ENCODE results near the gene FBXO46.
"Not testable (repeated sequence)": the region's sequence is repeated elsewhere in the genome, so short reads cannot be mapped to it uniquely, and the experiment has no call there.

The FBXO46 gene

DNA sequence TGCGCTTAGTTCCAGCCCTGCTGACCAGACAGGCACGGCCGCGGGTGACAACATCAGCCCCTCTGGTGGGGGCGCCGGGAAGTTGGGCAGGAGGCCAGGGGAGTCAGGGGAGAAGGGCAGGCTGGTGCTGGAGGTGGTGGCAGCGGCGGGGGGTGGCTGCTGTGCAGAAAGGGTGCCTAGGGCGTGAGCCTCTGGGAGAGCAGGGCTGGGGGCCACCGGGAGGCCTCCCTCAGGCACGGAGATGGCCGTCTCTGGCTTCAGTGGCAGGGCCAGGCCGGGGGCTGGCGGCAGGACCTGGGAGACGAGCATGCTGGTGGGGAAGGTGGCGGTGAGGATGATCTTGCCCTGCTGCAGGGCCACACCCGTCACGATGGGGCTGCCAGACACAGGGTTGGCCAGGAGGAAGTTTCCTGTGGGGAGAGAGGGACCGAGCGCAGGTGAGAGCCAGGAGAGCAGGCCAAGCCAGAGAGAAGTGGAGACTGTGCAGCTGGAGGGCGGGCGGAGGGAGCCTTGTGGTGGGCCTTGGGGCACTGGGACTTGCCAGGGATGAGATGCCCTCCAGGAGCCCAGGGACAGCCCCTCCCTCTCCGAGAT, 35.1 kb upstream of the FBXO46 start:
- no peak for DNase-seq (ENCODE audit: low read depth)

DNA sequence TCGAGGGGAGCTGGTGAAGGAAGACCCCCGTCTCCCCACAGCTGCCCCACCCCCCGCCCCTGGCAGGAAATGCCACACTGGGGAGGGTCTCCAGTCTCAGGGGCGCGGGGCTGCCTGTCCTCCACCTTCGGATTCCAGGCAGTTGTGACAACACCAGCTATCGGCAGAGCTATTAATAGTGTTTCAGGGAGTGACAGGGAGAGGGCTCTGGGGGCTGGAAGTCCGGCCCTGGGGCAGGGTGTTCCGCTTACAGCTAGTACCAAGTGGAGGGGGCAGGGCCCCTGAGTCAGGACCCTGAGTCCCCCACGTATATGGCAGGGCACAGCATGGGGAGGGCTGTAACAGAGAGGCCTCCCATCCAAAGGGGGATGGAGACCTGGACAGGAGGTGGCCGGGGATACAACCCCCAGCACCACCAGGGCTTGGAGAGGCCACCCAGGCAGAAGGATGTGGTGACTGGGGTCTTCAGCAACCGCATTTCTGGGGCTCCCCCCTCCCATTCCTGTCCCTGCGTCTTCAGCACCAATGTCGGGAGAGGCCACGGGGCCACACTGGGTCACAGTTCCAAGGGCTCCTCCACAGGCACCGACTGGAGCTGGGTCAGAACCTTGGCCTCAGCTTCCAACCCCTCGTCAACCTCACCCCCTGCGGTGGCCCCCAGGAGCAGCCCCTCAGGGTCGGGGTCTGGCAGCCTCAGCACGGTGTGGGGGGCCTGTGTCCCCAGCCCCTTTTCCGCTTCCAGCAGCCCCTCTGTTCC, 34.4 kb upstream of the FBXO46 start:
- DNase-seq (ENCODE audit: low read depth) = no peak

DNA sequence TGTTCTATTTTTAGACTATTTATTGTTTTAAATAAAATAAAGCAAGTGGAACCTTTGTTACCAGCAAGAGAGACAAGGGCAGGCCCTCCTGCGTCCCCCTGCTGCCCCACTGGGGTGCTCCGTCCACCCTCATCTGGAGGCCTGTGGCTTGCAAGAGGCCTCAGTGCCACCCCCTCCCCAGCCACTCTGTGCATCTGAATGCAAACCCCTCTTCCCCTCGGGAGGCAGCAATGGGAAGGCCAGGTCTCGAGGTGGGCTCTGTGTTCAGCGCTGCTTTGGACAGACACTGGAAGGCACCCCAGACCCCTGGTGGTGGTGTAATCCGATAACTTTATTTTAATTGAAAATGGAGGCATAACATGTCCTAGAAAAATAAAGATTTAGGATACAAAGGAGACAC, 33.8 kb upstream of the FBXO46 start:
- no peak for DNase-seq (ENCODE audit: low read depth)

DNA sequence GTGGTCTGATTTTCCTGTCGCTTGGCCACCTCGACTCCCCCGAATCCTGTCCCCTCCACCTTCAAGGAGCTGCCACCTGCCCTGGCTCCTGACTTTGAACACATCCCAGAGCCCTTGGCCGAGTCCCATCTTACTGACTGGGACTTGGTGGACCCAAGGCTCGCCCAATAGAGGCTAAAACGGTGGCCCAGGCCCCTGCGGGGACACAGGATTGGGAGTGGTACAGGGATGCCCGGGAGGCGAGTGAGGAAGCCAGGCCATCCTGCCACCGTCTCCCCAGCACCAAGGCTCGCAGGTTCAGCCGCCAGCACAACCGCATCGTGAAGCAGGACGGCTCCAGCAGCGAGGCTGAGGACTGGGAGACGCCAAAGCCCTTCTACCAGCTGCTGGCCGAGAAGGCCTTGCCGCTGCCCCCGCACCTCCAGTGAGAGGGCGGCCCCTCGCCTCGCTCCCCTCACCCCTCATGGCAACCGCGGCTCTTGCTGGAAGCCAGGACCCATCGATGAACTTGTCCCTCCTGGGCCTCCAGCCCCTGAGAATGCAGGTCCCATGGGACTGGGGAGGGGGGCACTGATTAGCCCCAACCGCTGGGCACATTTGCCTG, 33.1 kb upstream of the FBXO46 start:
- DNase-seq (ENCODE audit: low read depth) = no peak

DNA sequence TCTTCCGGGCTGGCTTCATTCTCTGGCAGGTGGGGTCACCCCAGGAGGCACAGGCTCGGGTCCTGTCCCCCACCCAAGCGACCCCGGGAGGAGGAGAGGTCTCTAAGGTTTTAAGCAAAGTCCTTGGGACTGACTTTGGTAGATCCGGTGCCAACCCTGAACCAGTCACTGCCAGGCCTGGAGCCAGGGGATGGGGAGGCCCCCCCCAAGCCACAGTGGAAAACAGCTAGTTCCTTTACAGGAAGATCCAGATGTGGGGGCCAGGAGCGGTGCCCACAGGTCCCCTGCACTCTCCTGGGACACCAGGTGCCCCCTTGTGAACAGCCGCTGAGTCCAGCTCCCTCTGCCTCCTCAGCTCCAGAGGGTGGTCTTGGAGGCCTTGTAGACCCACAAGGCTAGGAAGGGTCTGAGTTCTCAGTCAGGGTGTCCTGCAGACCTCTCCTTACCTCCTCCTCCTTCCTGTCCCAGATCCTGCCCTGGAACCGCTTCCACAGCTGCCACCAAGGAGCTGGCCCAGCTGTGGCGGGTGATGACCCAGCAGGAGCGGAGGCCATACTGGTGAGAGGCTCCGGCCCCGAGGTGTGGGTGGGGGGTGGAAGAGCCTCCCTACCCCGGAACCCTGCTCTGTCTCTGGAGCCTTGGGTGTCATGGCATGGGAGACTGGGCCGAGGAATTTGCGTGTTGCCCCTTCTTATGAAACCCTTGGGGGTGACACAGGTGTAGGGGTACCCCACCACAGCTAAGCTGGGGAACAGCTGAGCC, 32.4 kb upstream of the FBXO46 start:
- DNase-seq (ENCODE audit: low read depth) = no peak

DNA sequence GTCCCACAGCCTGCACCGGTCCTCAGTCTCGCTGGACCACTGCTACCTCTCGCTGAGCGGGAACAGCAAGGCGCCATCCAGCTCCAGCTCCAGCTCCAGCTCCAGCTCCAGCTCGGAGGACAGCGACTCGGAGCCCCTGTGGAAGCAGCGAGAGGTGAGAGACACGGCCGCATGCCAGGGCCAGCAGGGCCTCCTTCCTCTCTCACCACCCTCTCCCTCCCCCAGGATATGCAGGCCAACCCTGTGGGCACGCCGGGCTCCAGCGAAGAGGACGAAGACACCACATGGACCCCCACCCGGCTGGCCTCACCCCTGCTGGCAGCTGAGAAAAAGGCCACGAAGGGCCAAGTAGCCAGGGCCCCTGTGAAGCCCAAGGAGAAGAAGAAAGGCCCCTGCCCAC, 31.0 kb upstream of the FBXO46 start:
- DNase-seq (ENCODE audit: low read depth) = no peak

DNA sequence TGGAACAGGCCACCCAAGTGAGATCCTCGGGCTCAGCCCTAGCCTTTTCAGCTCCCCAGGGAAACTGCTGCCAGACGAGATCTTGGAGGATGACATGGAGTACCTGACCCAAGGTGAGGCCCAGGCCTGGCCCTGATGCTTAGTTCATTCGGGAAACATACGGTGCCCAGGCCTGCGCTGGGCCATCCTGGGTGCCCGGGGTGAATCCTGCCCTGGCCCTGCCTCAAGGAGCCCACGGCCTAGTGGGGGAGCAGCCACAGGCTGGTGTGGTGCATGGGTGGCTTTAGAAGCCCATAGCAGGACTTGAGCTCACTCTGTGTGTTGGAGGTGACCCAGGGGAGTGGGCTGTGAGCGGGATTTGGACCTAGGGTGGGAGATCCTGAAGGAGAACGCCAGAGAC, 28.2 kb upstream of the FBXO46 start:
- no peak for DNase-seq (ENCODE audit: low read depth)

DNA sequence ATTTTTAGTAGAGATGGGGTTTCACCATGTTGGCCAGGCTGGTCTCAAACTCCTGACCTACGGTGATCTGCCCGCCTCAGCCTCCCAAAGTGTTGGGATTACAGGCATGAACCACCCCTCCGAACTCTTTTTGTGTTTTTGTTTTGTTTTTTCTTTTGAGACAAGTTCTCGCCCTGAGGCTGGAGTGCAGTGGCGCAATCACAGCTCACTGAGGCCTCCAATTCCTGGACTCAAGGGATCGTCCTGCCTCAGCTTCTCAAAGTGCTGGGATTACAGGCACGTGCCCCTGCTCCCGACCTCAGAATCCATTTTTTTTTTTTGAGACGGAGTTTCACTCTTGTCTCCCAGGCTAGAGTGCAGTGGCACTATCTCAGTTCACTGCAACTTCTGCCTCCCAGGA, 27.0 kb upstream of the FBXO46 start:
- no peak for DNase-seq (ENCODE audit: low read depth)

DNA sequence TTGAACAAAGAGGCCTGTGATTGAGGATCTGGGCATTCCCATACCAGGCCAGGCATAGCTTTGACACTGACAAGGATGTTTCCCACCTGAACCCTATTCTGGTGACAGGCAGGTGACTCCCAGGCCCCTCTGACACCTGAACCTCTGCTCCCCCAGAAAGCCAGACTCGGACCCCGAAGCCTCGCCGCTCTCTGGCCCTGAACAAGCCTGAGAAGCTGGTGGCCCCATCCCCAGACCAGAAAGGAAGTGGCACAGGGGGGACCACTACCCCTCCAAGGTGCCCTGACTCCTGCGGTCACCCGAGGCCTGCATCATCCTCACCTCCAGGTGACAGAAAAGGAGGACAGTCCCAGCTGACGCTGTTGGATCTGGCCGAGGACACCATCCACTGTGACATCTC, 23.6 kb upstream of the FBXO46 start:
- no peak for DNase-seq (ENCODE audit: low read depth)

DNA sequence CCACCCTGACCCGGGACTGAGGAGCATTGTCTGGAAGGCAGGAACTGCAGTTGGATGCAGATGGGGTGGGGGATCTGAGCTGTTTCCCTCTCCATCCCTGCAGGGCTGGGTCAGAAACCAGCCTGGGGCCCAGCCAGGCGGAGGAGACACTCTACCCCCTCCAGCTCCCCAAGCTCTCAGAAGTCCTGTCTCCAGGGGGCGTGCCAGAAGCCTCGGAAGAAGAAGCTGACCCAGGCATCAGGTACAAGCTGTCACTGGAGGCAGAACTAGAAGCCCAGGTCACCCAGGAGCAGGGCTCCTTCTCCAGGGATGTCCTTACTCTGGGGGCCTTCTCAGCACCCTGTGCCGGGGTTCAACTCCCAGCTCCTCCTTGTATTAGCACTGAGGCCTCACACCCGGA, 22.9 kb upstream of the FBXO46 start:
- no peak for DNase-seq (ENCODE audit: low read depth)

DNA sequence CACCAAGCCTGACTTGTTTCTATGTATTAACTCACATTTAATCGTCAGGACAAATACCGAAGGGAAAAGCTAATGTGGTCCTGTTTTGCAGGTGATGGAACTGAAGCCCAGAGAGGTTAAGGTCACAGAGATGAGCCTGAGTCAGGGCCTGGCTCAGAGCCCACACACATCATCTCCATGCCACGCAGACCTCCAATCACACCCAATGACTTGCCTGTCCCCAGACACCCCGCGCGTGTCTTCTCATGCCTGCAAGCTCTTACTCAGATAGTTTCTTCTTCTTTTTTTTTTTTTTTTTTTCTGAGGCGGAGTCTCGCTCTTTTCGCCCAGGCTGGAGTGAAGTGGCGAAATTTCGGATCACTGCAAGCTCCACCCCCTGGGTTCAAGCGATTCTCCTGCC, 21.9 kb upstream of the FBXO46 start:
- no peak for DNase-seq (ENCODE audit: low read depth)

DNA sequence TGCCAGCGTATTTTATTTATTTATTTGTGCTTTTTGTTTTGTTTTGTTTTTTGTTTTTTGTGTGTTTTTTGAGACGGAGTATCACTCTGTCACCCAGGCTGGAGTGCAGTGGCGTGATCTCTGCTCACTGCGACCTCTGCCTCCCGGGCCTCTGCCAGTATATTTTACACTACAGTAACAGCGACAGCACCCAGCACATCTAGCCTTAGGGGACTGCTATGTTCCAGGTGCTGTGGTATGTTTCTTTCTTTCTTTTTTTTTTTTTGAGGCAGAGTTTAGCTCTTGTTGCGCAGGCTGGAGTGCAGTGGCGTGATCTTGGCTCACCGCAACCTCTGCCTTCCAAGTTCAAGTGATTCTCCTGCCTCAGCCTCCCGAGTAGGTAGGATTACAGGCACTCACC, 20.8 kb upstream of the FBXO46 start:
- DNase-seq (ENCODE audit: low read depth) = not testable (repeated sequence)

DNA sequence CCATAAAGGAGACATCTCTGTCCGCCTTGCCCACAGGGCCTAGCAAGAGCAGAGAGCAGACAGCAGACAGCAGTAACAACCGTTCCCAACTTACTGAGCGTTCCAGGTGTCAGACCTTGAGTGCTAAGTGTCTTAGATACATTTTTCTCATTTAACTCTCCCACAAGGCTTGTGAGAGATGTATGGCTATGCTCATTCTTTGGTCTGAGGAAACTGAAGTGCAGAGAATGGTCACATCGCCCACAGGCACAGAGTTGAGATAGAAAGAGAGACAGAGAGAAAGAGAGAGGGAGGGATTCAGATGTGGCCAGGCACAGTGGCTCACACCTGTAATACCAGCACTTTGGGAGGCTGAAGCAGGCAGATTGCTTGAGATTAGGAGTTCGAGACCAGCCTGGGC, 16.8 kb upstream of the FBXO46 start:
- no peak for DNase-seq (ENCODE audit: low read depth)

DNA sequence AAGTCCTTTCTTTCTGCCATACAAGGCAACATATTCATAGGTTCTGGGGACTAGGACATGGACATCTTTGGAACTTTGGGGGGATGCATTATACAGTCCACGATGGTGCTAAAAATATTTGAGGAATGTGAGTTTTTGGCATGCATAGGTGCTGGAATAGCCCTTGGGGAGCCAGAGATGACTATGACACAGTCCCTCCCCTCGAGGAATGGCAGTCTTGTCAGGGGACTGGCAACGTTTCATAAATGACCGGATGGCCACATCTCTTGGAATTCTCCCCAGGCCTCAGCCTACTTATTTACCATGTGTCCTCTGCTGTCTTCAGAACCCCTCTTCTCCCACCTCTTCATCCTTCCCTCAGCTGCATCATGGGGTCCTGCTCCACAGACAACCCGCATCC, 16.2 kb upstream of the FBXO46 start:
- no peak for DNase-seq (ENCODE audit: low read depth)

DNA sequence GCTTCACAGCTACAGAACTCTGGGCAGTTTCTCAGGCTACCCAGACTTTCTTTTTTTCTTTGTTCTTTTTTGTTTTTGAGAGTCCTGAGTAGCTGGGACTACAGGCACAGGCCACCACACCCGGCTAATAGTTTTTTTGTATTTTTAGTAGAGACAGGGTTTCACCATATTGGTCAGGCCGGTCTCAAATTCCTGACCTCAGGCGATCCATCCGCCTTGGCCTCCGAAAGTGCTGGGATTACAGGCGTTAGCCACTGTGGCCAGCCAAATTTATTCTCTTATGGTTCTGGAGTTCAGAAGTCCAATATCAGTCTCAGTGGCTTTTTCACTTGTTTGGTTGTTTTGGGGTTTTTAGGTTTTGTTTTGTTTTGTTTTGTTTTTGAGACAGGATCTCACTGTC, 14.9 kb upstream of the FBXO46 start:
- no peak for DNase-seq (ENCODE audit: low read depth)

DNA sequence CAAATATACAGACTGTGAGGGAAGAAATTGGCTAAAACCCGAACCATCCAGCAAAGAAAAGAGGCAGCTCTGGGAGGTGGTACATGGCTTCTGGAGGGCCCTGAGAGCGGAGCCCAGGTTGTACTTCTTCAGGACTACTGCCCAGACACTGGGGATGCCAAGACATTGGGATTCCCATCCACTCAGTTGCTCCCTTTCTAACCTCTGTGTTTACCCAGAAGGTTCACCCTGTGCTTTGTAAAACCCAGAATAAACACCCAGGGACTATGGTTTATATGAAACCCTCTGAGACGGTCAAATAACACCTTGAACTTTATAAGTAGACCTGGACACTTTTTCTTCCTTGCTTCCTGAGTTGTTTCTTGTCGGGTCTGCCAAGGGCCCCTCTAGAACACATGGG, 12.3 kb upstream of the FBXO46 start:
- no peak for DNase-seq (ENCODE audit: low read depth)

DNA sequence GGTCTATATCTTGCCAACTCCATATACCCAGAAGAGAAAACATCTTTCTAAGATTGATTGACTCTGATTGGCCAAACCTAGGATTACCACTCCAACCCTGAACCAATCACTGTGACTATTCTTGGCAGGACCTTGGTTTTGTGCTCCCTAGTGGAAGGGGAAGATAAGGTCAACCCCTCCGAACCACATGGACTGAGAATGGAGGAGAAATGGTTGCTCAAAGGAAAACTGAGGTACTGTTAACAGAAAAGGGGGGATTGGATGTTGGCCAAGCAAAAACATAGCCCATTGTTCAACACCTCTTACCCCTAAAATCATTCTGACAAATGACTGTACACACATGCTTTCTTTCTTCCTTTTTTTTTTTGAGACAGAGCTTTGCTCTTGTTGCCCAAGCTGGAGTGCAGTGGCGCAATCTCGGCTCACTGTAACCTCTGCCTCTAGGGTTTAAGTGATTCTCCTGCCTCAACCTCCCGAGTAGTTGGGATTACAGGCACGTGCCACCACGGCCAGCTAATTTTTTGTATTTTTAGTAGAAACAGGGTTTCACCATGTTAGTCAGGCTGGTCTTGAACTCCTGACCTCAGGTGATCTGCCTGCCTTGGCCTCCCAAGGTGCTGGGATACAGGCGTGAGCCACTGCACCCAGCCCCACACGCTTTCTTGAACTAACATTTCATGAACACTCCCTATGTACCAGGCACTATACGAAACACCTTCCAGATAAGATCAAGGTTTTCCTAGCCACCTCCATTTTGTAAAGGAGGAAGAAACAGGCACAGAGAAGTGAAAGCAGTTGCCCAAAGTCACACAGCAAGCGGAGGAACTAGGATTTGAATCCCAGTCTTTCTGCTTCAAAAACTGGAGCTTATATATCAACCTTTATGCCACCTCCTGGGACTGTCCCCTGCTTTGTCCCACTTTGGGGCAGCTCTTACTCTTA, 9.1 kb upstream of the FBXO46 start:
- no peak for DNase-seq (ENCODE audit: low read depth)

DNA sequence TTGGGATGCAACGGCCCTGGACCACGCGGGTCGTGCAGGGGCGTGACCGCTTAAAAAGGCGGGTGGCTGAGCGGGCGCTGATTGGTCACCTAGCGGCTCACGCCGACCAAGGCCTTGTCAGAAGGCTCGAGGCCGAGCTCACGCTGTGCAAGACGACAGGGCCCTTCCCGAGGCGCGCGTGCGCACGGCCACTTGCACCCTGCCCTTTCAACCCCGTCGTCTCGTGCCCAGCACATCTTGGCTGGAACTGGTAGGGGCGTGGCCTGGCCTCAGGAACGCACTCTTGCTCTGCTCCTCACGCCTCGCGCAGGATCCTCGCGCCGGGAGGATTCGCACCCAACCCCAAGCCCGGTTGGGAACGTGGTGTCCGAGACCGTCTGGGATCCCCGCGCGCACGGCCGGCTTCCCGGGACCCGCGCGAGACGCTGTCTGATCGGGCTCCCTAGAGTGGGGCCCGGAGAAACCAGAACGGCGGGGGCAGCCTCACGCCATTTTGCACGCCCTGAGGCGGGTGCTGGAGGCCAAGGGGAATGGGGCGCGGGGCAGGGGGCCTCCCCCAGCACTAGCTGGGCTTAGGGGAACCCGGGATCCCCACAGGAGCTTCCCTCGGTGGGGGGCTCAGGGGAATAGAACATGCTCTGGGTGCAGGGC, 2.6 kb upstream of the FBXO46 start, which contains the start of gene MEIOSIN:
Gene MEIOSIN (plus strand): TSS at position 280 of the 651 bp plus-strand sequence. CDS start 1,938 bp downstream, outside the sequence.
- no peak for DNase-seq (ENCODE audit: low read depth)

DNA sequence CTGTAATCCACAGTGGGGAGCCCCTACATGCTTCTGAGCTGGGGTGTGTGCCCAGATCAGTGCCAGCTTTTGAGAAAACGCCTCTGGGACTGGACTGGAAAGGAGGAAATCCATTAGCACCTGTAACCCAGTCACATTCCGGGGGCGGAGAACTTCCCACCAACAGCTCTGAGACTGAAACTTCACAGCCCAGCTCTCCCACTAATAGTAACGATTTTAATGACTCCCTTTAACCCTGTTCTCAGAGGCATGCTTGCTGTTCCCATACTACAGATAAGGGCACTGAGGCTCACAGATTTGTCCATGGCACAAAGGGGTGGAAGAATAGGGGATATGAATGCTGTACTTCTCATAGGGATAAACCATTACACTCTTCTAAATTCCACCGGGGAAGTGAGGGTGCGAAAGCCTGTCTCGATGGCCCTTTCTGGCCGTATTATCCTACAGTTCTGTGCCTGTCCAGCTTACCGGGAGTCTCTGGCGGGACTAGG, 851 bp downstream of the FBXO46 start:
- no peak for DNase-seq (ENCODE audit: low read depth)

DNA sequence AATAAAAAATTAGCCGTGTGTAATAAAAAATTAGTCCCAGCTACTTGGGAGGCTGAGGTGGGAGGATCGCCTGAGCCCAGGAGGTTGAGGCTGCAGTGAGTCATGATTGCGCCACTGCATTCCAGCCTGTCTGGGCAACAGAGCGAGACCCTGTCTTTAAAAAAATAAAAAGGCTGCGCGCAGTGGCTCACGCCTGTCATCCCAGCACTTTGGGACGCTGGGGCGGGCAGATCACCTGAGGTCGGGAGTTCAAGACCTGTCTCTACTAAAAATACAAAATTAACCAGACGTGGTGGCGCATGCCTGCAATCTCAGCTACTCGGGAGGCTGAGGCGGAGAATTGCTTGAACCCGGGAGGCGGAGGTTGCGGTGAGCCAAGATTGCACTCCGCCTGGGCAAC, 2.0 kb downstream of the FBXO46 start:
- not testable (repeated sequence) for DNase-seq (ENCODE audit: low read depth)

DNA sequence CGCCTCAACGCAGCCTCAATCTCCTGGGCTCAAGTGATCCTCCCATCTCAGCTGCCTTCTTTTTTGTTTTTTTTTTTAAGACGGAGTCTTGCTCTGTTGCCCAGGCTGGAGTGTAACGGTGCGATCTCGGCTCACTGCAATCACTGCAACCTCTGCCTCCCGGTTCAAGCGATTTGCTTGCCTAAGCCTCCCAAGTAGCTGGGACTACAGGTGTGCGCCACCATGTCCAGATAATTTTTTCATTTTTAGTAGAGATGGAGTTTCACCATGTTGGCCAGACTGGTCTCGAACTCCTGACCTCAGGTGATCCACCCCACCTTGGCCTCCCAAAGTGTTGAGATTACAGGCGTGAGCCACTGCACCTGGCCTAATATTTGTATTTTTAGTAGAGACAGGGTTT, 10.6 kb downstream of the FBXO46 start:
- not testable (repeated sequence) for DNase-seq (ENCODE audit: low read depth)
